HG02884 (cell line): ENCODE results near the gene CDKN1C.

Experiments
- ATAC-seq: cut with Tn5 transposase; IDR thresholded peaks from one replicate; pipeline ENCODE4 v1.9.1; 2021; ENCODE audit warnings: mild to moderate bottlenecking, moderate library complexity; ENCODE audit not compliant: unreplicated experiment

The CDKN1C gene

GRCh38 chr11:2849994-2850770, 35.4 kb downstream of the CDKN1C start:
- ATAC-seq = no peak

DNA sequence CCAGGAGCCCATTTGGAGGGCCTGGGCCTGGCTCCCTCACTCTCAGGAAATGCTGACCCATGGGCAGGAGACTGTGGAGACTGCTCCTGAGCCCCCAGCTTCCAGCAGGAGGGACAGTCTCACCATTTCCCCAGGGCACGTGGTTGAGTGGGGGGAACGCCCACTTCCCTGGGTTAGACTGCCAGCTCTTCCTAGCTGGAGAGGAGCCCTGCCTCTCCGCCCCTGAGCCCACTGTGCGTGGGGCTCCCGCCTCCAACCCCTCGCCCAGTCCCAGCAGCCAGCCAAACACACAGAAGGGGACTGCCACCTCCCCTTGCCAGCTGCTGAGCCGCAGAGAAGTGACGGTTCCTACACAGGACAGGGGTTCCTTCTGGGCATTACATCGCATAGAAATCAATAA, 37.1 kb downstream of the CDKN1C start:
- ATAC-seq = no peak

GRCh38 chr11:2847561-2847960, 38.0 kb downstream of the CDKN1C start:
- no peak for ATAC-seq

GRCh38 chr11:2846470-2846869, 39.1 kb downstream of the CDKN1C start:
- ATAC-seq = no peak

GRCh38 chr11:2846056-2846455, 39.5 kb downstream of the CDKN1C start:
- no peak for ATAC-seq

DNA sequence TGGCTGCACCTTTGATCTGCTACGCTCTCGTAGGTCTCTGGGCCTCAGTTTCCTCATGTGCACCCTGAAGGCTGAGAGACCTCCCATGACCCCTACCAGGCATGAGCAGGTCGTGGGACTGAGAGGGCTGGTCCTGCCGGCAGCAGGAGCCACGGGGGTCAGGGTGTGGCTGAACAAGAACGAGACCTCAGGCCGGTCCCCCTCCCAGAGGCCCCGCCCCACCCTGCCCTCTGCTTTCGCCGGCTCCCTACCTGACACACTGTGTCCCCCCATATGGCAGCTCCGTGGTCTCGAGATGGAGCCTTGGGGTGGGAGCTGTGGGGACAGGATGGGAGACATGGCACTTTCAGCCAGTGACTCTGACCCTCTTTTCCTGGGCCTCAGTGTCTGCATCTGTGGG, 40.6 kb downstream of the CDKN1C start:
- no peak for ATAC-seq

DNA sequence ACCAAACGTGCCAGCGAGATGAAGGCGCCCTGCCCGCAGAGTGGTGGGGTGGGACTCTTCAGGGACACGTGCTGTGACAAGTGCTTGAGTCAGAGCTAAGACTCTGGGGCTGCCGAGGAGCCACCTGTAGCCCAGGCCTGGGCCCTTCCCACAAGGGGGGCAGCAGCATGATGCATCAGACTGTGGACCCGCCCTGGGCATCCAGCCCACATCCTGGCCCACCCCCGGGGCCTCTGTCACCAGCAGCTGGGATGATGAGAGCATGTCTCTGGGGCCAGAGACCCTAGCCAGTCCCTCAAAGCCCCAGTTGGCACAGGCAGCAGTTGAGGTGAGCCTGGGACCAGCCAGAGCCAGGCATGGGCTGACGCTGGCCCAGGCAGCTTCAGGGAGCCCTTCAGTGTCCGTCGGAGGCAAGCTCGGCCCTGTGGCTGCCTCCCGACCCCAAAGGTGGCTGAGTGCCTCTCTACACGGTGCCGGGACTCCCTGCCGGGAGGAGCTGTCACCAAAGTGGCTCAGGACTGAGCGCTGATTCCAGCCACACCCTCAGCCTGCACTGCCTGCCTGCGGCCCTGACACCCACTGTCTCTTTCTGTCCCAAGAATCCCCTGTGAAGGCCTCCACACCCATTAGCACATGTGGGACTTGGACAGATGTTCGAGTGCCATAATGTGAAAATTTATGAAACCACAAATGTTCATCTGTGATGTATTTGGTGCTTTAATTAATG, 41.3 kb downstream of the CDKN1C start:
- no peak for ATAC-seq

DNA sequence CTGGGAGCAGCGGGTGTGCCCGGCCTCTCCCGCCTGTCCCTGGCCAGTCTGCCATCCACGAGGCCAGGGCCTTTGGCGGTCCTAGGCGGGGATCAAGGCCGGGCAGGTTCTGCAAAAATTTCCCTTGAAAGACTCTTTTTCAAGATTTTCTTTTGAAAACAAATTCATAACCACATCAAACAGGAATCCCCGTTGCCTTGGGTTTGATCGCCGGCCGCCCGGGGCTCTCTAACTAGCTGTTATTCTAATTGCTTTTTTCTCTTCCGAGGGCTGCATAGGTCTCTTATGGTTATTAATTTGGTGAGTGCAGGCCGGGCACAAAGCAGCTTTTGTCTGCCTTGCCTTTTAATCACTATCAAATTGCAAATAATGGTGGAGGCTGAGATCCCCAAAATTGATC, 42.0 kb downstream of the CDKN1C start:
- ATAC-seq = no peak

DNA sequence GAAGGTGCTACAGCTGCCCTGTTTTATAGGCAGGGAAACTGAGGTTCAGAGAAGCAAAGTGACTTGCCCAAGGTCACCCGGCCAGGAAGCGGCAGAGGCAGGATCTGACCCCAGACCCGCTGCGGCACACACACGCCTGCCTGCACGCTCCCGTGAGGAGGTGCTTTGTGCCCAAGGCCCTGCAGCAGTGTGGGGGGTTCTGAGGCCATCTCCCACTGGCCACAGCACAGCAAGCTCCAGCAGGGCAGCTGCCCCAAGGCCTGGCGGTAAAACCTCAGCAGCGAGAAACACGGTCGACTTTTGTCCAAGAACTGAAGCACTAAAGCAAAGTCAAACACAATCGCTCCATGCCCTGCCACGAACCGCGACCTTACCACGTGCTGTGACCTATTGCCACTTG, 42.7 kb downstream of the CDKN1C start:
- ATAC-seq = no peak

- no peak for ATAC-seq
Measured at GRCh38 chr11:2841411-2842190, 44.0 kb downstream of the CDKN1C start.

DNA sequence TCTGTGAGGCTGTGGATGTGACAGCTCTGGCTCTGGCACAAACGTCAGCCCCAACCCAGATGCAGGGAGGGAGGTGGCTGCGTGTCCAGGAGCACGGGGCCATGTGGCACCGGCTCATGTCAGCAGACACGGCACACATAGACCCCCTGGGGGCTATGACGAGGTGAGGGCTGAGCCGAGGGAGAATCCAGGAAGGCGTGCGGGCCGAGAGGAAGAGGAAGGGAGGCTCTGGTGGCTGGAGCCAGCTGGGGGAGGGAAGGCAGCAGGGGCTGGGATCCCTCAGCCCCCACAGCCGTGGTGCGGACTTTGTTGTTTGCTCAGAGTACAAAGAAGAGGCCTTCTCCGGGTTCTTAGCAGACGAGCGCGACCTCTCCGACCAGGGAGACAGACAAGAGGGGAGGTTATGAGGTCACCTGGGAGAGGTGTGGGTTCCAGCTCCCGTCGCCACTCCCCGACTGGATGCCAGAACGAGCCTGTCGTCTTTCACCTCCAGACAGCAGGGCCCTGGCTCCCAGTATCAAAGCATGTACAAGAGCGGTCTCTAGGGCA, 46.1 kb downstream of the CDKN1C start:
- ATAC-seq = no peak

GRCh38 chr11:2838676-2839294, 46.8 kb downstream of the CDKN1C start:
- no peak for ATAC-seq

DNA sequence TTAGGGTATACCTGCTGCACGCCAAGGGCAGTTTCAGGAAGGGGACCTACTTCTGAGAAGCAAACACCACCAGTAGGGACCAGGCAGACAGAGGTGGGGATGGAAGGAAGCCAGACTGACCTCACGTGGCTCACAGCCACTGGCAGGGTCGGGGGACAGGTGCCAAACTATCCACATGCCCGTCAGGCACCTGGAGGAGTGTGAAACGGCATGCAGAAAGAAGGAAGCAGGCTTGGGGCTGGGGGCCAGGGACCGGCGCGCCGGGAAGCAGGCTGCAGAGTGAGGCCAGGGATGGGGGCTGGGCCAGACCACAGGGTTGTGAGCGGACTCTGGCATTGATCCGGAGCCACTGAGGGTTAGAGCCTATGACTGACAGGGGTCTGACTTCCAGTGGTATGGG, 47.5 kb downstream of the CDKN1C start:
- no peak for ATAC-seq

GRCh38 chr11:2837651-2838050, 47.9 kb downstream of the CDKN1C start:
- ATAC-seq = no peak

GRCh38 chr11:2837096-2837601, 48.4 kb downstream of the CDKN1C start:
- ATAC-seq = no peak

- no peak for ATAC-seq
Measured at GRCh38 chr11:2836315-2837095, 49.1 kb downstream of the CDKN1C start.

DNA sequence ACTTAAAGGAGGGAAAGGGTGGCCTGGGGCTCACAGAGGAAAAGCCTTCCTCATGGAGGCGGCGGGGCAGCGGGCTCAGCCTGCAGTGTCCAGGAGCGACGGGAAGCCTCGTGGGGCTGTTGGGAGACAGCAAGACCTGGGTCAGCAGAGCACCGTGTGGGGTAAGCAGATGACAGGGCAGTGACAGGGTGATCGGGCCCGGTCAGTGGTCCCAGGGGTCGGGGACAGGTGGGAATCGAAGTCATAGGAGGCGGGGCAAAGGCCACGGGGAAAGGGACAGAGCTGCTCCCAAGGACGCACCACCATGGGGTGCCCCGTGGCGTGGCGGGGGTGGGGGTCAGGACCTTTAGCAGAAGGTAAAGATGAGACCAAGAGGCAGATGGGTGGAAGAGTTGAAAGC, 49.8 kb downstream of the CDKN1C start:
- no peak for ATAC-seq

- no peak for ATAC-seq
Measured at GRCh38 chr11:2835296-2835695, 50.3 kb downstream of the CDKN1C start.

- ATAC-seq = no peak
Measured at GRCh38 chr11:2834503-2835273, 50.9 kb downstream of the CDKN1C start.
